ENCODE measurements around the gene FBXO17.

Gene FBXO17

DNA sequence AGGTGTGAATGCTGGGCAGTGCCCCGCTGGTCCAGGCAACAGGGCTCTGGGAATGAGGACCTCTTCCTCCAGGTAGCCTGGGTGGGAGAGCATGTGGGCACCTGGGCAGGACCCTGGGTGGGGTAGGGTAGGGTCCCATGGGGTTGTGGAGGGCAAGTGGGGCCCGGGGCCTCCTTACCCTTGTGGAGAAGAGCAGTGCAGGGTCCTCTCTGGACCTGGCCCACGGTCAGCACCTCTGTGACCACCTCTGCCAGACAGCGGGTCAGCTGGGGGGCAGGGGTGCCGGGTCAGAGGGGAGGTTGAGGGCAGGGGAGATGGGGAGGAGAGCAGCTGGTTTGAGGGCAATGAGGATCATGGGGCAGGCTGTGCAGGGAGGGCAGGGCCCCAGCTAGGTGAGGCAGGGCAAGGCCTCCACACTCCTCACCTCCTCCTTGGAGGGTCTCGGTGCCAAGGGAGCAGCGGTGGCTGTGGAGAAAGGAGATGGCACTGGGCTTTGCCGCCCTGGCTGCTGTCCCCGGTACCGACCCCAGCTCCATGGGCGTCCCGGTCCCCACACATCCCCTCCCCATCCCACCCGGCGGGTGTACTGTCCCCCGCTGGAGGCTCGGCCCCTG is 64.0 kb downstream of the FBXO17 start:
- no peak overlapping the region for H3K4me3 ChIP-seq (ENCODE audit: low read length)
- H3K9me3 ChIP-seq (replicated peaks; ENCODE audit: low read length) = no peaks in the 10 kb centered on the region
- H3K4me2 ChIP-seq (ENCODE audit: low read length) = no peak overlapping the region
- peaks cover 14% of the 10 kb centered on the region for H3K36me3 ChIP-seq (ENCODE audit: insufficient read depth, low read length)
- H3K9ac ChIP-seq (ENCODE audit: low read depth, low read length) = no peak overlapping the region
- peaks cover 4% of the 10 kb centered on the region for H3K4me1 ChIP-seq (ENCODE audit: control insufficient read depth, insufficient read depth, low read length)
- no peaks in the 10 kb centered on the region for H3K27me3 ChIP-seq (ENCODE audit: control insufficient read depth, insufficient read depth, low read length)

DNA sequence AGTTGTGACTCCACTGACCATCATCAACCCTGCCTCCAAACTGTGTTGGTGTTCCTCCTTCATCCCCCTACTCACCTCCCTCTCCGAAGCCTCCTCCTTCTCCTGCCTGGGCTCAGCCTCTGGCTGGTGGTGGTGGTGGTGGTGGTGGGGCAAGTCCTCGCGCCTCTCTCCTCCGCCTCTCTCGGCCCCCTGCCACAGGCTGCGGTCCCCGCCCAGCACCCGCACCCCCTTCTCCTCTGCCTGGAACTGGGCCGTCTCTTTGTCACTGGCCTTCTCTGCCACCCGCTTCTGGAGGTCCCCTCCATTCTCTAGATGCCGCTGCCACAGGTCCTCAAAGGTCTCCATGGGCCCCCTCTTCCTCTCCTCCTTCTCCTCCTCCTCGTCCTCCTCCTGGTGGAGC is 65.1 kb downstream of the FBXO17 start:
- no peaks in the 10 kb centered on the region for H3K27me3 ChIP-seq (ENCODE audit: control insufficient read depth, insufficient read depth, low read length)
- no peak overlapping the region for H3K4me2 ChIP-seq (ENCODE audit: low read length)
- H3K9ac ChIP-seq (ENCODE audit: low read depth, low read length) = no peak overlapping the region
- H3K4me3 ChIP-seq (ENCODE audit: low read length) = no peak overlapping the region
- no peaks in the 10 kb centered on the region for H3K9me3 ChIP-seq (replicated peaks; ENCODE audit: low read length)
- H3K36me3 ChIP-seq (ENCODE audit: insufficient read depth, low read length) = peaks cover 17% of the 10 kb centered on the region
- H3K4me1 ChIP-seq (ENCODE audit: control insufficient read depth, insufficient read depth, low read length) = peaks cover 4% of the 10 kb centered on the region

DNA sequence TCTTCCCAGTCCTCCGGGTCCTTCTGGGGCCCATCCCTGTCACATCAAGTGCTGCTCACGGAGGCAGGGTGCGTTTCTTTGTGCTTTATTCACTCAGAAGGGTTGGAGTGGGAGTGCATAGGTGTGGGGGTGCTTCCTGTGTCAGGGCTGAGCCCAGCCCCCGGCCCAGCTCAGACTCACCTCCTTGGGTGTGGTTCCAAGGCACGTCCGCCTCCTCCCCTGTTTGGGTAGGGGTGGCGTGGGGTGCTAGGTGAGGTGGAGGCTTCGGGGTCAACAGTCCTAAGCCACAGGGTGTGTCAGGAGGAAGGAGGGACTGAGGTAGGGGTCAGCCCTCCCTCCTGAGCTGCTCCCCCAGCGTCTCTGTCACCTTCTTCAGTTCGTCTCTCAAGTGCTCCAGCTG is 66.6 kb downstream of the FBXO17 start:
- H3K9ac ChIP-seq (ENCODE audit: low read depth, low read length) = no peak overlapping the region
- no peaks in the 10 kb centered on the region for H3K9me3 ChIP-seq (replicated peaks; ENCODE audit: low read length)
- no peak overlapping the region for H3K4me3 ChIP-seq (ENCODE audit: low read length)
- no peaks in the 10 kb centered on the region for H3K27me3 ChIP-seq (ENCODE audit: control insufficient read depth, insufficient read depth, low read length)
- H3K36me3 ChIP-seq (ENCODE audit: insufficient read depth, low read length) = peaks cover 25% of the 10 kb centered on the region
- H3K4me1 ChIP-seq (ENCODE audit: control insufficient read depth, insufficient read depth, low read length) = peaks cover 4% of the 10 kb centered on the region
- H3K4me2 ChIP-seq (ENCODE audit: low read length) = no peak overlapping the region

DNA sequence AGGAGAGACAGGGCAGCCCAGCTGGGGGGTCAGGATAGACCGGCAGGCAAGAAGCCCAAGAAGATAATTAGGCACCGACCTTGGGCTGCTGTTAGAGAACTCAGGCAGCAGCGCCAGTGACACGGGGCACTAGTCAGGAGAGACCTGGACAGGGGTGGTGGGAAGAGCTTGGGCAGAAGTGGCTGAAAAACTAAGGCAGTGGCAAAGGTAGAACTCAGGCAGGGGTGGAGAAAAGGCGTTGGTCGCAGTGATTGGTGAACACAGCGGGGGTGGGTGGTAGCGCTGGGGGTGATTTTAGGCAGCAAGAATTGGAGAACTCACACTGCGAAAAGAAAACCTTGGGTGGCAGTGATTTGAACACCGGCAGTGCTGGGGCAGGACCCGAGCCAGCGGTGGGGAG is 67.9 kb downstream of the FBXO17 start:
- no peak overlapping the region for H3K4me3 ChIP-seq (ENCODE audit: low read length)
- peaks cover 25% of the 10 kb centered on the region for H3K36me3 ChIP-seq (ENCODE audit: insufficient read depth, low read length)
- H3K27me3 ChIP-seq (ENCODE audit: control insufficient read depth, insufficient read depth, low read length) = no peaks in the 10 kb centered on the region
- H3K4me1 ChIP-seq (ENCODE audit: control insufficient read depth, insufficient read depth, low read length) = no peaks in the 10 kb centered on the region
- no peak overlapping the region for H3K9ac ChIP-seq (ENCODE audit: low read depth, low read length)
- H3K4me2 ChIP-seq (ENCODE audit: low read length) = no peak overlapping the region
- H3K9me3 ChIP-seq (replicated peaks; ENCODE audit: low read length) = no peaks in the 10 kb centered on the region

DNA sequence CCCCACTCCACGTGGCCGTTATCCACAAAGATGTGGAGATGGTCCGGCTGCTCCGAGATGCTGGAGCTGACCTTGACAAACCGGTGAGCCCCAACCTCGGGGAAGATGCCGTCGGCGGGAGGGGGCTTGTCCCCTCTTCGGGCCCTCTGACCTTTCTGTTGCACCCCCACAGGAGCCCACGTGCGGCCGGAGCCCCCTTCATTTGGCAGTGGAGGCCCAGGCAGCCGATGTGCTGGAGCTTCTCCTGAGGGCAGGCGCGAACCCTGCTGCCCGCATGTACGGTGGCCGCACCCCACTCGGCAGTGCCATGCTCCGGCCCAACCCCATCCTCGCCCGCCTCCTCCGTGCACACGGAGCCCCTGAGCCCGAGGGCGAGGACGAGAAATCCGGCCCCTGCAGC is 68.3 kb downstream of the FBXO17 start:
- Histone ChIP-seq H3K9ac (ENCODE audit: low read depth, low read length) (no peak overlapping the region), H3K9me3 (replicated peaks; ENCODE audit: low read length) (no peaks in the 10 kb centered on the region), H3K4me1 (ENCODE audit: control insufficient read depth, insufficient read depth, low read length) (no peaks in the 10 kb centered on the region), H3K36me3 (ENCODE audit: insufficient read depth, low read length) (peaks cover 25% of the 10 kb centered on the region), H3K4me3 (ENCODE audit: low read length) (no peak overlapping the region), H3K4me2 (ENCODE audit: low read length) (no peak overlapping the region), H3K27me3 (ENCODE audit: control insufficient read depth, insufficient read depth, low read length) (no peaks in the 10 kb centered on the region)

DNA sequence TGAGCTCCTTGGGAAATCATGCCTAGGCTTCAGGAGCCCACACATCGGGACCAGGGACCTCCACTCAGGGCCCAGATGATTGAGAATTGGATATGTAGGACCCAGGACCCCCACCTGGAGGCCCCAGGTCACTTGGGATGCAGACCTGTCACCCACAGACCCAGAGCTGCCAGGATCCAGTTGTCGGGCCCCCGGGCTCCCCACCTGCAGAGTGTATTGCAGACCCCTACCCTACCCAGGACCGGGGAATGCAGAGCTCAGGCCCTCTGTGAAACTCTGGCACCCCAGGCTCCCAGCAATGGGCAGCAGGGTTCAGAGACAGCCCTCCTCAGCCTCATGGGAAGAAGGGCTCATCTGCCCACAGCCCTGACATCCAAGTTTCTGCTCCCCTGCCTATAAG is 69.9 kb downstream of the FBXO17 start:
- no peaks in the 10 kb centered on the region for H3K27me3 ChIP-seq (ENCODE audit: control insufficient read depth, insufficient read depth, low read length)
- no peak overlapping the region for H3K4me3 ChIP-seq (ENCODE audit: low read length)
- no peaks in the 10 kb centered on the region for H3K9me3 ChIP-seq (replicated peaks; ENCODE audit: low read length)
- H3K4me1 ChIP-seq (ENCODE audit: control insufficient read depth, insufficient read depth, low read length) = peaks cover 3% of the 10 kb centered on the region
- H3K9ac ChIP-seq (ENCODE audit: low read depth, low read length) = no peak overlapping the region
- peaks cover 25% of the 10 kb centered on the region for H3K36me3 ChIP-seq (ENCODE audit: insufficient read depth, low read length)
- no peak overlapping the region for H3K4me2 ChIP-seq (ENCODE audit: low read length)

DNA sequence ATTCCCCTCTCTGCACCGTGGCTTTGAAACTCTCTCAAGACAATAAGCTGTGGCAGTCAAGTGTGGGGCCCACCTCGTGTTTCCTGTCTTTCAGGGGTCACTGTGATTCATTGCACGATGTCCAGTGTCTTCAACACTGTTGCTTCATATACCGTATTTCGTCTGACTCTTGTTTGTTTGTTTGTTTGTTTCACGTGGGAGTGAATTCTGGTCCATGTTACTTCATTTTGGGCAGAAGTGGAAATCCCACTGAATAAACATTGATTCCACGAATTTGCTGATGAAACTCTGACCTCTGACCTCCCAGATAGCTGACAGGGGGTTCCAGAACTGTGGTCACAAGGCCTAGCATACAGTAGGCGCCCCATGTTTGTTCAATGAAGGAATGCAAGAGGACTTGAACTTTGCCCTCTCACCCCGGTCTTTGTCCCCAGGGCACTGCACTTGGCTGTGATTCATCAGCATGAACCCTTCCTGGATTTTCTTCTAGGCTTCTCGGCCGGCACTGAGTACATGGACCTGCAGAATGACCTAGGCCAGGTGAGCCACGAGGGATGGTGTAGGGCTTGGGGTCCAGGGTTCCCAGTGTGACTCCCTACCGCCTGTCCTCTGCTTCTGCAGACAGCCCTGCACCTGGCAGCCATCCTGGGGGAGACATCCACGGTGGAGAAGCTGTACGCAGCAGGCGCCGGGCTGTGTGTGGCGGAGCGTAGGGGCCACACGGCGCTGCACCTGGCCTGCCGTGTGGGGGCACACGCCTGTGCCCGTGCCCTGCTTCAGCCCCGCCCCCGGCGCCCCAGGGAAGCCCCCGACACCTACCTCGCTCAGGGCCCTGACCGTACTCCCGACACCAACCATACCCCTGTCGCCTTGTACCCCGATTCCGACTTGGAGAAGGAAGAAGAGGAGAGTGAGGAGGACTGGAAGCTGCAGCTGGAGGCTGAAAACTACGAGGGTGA is 70.7 kb downstream of the FBXO17 start:
- H3K9me3 ChIP-seq (replicated peaks; ENCODE audit: low read length) = no peaks in the 10 kb centered on the region
- no peaks in the 10 kb centered on the region for H3K27me3 ChIP-seq (ENCODE audit: control insufficient read depth, insufficient read depth, low read length)
- peaks cover 25% of the 10 kb centered on the region for H3K36me3 ChIP-seq (ENCODE audit: insufficient read depth, low read length)
- peaks cover 3% of the 10 kb centered on the region for H3K4me1 ChIP-seq (ENCODE audit: control insufficient read depth, insufficient read depth, low read length)
- no peak overlapping the region for H3K9ac ChIP-seq (ENCODE audit: low read depth, low read length)
- H3K4me3 ChIP-seq (ENCODE audit: low read length) = no peak overlapping the region
- no peak overlapping the region for H3K4me2 ChIP-seq (ENCODE audit: low read length)

DNA sequence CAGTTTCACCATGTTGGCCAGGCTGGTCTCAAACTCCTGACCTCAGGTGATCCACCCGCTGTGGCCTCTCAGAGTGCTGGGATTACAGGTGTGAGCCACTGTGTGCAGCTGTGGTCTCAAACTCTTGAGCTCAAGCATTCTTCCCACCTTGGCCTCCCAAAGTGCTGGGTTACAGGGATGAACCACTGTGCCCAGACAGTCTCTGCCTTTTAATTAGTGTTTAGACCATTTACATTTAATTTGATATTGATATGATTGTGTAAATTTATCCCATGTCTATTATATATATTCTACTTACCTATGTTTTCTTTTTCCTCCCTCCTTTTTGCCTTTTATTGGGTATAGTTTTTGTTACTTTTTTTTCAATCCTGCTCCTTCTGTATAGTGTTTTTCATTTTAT is 73.9 kb downstream of the FBXO17 start:
- Histone ChIP-seq H3K4me2 (ENCODE audit: low read length) (no peak overlapping the region), H3K9me3 (replicated peaks; ENCODE audit: low read length) (no peaks in the 10 kb centered on the region), H3K4me1 (ENCODE audit: control insufficient read depth, insufficient read depth, low read length) (peaks cover 14% of the 10 kb centered on the region), H3K27me3 (ENCODE audit: control insufficient read depth, insufficient read depth, low read length) (no peaks in the 10 kb centered on the region), H3K36me3 (ENCODE audit: insufficient read depth, low read length) (peaks cover 12% of the 10 kb centered on the region), H3K4me3 (ENCODE audit: low read length) (no peak overlapping the region), H3K9ac (ENCODE audit: low read depth, low read length) (no peak overlapping the region)

DNA sequence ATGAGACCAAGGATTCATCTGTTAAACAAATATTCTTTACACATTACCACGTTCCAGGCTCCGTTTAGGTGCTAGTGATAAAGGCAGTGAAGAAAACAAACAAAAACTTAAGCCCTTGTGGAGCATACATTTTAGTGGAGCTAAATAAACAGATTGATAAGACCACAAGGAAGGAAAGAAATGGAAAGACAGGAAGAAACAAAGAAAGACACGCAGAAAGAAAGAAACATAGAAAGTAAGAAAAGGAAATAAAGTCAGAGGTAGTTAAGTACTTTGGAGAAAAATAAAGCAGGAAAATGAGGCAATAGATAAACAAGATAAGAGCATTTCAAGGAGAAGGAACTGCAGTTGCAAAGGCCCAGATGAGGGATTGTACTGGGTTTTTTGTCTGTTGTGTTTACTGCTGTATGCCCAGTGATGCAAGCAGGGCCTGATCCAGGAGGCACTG is 74.8 kb downstream of the FBXO17 start:
- Histone ChIP-seq H3K36me3 (ENCODE audit: insufficient read depth, low read length) (peaks cover 11% of the 10 kb centered on the region), H3K9ac (ENCODE audit: low read depth, low read length) (peak overlapping the region; percentile 87), H3K27me3 (ENCODE audit: control insufficient read depth, insufficient read depth, low read length) (no peaks in the 10 kb centered on the region), H3K4me2 (ENCODE audit: low read length) (peak overlapping the region; percentile 96), H3K4me1 (ENCODE audit: control insufficient read depth, insufficient read depth, low read length) (peaks cover 14% of the 10 kb centered on the region), H3K4me3 (ENCODE audit: low read length) (peak overlapping the region; percentile 84), H3K9me3 (replicated peaks; ENCODE audit: low read length) (no peaks in the 10 kb centered on the region)

DNA sequence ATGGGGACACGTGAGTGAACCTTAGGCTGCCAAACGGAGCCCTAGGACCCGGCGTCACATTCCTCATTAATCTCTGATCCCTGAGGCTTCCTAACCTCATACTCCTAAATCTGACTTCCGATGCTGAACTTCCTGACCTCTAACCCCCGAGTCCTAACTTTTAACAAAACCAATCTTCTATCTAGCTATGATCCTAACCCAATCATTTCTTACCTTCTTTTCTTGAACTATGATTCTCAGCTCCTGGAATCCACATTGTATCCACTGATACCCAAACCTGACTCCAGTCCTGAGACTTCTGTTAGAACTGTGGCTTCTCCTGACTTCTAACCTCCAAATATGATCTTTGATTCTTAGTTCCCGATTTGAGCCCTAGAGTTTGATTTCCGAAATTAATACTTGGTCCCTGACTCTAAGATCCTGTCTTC is 75.3 kb downstream of the FBXO17 start:
- peak overlapping the region; percentile 84 for H3K4me3 ChIP-seq (ENCODE audit: low read length)
- peaks cover 8% of the 10 kb centered on the region for H3K36me3 ChIP-seq (ENCODE audit: insufficient read depth, low read length)
- H3K27me3 ChIP-seq (ENCODE audit: control insufficient read depth, insufficient read depth, low read length) = no peaks in the 10 kb centered on the region
- peak overlapping the region; percentile 96 for H3K4me2 ChIP-seq (ENCODE audit: low read length)
- H3K9ac ChIP-seq (ENCODE audit: low read depth, low read length) = peak overlapping the region; percentile 87
- H3K9me3 ChIP-seq (replicated peaks; ENCODE audit: low read length) = no peaks in the 10 kb centered on the region
- H3K4me1 ChIP-seq (ENCODE audit: control insufficient read depth, insufficient read depth, low read length) = peaks cover 14% of the 10 kb centered on the region

DNA sequence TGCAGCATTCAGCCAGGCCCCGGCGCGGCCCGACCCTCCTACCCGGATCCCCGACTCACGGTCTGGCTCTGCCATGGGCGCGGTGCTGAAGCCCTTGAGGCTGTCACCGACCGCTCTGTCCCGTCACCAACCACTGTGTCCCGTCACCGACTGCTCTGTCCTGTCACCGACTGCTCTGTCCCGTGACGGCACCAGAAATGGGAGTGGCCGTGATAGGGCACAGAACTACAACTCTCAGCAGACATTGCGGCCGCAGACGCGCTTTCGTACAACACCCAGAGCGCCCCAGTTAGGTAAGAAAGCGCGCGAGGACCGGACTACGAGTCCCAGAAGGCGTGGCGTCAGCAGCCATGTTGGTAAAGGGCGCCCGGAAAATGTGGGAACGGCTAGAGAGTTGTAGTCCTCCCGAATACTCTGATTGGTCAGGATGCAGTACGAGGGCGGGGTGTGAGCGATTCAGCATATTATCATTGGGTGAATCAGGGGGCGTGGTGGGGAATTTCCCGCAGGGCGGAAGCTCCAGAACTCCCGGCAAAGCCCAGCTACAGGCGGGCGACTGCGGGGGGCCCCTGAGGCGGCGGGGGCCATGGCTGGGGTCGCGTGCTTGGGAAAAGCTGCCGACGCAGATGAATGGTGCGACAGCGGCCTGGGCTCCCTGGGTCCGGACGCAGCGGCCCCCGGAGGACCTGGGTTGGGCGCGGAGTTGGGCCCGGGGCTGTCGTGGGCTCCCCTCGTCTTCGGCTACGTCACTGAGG is 75.9 kb downstream of the FBXO17 start, which contains the start of the genes NFKBIB and SIRT2:
TSS of gene NFKBIB (plus strand) at position 523 of the 755 bp plus-strand sequence. CDS start at position 587, 64 bp downstream.
TSS of gene SIRT2 (minus strand) at position 172 of the 755 bp plus-strand sequence. CDS start at position 75, 97 bp downstream.
- Histone ChIP-seq H3K9ac (ENCODE audit: low read depth, low read length) (peak within 1 kb of the TSS; percentile 87), H3K36me3 (ENCODE audit: insufficient read depth, low read length) (peaks cover 3% of the 10 kb centered on the region), H3K27me3 (ENCODE audit: control insufficient read depth, insufficient read depth, low read length) (no peaks in the 10 kb centered on the region), H3K9me3 (replicated peaks; ENCODE audit: low read length) (no peaks in the 10 kb centered on the region), H3K4me1 (ENCODE audit: control insufficient read depth, insufficient read depth, low read length) (peaks cover 14% of the 10 kb centered on the region), H3K4me3 (ENCODE audit: low read length) (peak within 1 kb of the TSS; percentile 84), H3K4me2 (ENCODE audit: low read length) (peak within 1 kb of the TSS; percentile 96)
